Activated CD4-positive, alpha-beta T cell treated with anti-CD3 and anti-CD28 coated beads for 4 hours (primary cell): ENCODE data around the gene TBL3.

Experiments used
- DNase-seq, 2 donors: peaks; one replicate each; pipeline ENCODE4 v3.0.0-alpha.2; 2020

TBL3 gene

DNA sequence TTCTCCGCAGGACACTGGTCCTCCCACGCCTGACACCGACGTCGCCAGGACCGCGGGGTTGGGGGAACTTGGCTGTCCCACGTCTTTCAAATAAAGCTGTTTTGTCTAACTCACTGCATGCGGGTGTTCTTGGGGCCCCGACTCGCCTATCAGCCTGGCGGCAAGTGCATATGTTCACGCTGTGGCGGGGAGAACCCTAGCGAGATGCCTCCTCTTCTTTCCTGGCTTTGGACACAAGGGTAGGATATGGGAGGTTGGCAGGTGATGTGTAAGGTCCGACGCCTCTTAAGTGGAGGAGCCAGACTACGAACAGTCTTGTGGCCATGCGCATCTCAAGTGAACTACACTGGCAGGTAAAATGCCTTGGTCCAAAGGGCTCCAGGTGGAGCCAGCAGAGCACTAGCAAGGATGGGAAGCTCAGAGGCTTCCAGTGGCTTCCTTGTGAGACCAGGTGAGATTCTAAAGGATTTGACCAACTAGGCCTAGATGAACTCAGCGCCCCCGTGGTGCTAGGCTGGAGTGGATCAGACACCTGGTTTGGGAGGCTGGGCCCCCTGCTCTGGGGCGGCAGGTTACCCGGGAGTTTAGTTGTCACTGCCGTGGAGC lies 6.4 kb upstream of the TBL3 start:
- no peak for DNase-seq

- DNase-seq, result no peak
Observed at GRCh38 chr16:1966460-1966859, 5.4 kb upstream of the TBL3 start, which contains the start of gene RNF151. RNF151 (plus strand) TSS chr16:1966856; CDS start chr16:1966882, 26 bp downstream.

GRCh38 chr16:1968146-1968953 lies 3.5 kb upstream of the TBL3 start:
- no peak for DNase-seq

- DNase-seq, result no peak
Observed at GRCh38 chr16:1972490-1972877, 631 bp downstream of the TBL3 start.

- DNase-seq, result no peak
Observed at GRCh38 chr16:1973461-1974156, 1.8 kb downstream of the TBL3 start.

- DNase-seq, result no peak
Observed at GRCh38 chr16:1974157-1975070, 2.6 kb downstream of the TBL3 start.

GRCh38 chr16:1975432-1976215 lies 3.8 kb downstream of the TBL3 start:
- DNase-seq, result no peak

DNA sequence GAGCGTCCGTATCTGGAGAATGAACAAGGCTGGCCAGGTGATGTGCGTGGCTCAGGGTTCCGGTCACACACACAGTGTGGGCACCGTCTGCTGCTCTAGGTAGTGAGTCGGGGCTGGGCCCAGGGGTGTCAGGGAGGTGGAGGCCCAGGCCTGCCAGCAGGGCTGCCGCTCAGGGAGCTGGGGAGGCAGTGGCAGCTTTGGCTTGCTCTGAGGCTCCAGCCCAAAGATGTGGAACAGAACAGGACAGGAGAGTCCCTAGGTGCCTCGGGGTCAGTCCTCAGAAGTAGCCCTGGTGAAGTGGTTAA lies 4.3 kb downstream of the TBL3 start:
- no peak for DNase-seq

GRCh38 chr16:1976951-1977874 lies 5.4 kb downstream of the TBL3 start:
- no peak for DNase-seq

DNA sequence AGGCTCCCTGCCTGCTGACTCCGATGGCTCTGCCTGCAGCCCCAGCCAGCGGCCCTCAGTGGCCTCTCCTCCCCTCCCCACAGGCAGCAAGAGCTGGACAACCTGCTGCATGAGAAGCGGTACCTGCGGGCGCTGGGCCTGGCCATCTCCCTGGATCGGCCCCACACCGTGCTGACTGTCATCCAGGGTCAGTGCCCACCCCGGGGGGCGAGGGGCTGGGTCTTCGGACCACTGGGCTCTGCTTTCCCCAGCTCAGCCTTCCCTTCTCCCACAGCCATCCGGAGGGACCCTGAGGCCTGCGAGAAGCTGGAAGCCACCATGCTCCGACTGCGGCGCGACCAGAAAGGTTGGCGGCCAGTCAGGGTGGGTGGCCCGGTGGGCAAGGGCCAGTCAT lies 6.0 kb downstream of the TBL3 start:
- DNase-seq, result no peak

GRCh38 chr16:1978476-1979120 lies 6.7 kb downstream of the TBL3 start:
- no peak for DNase-seq

GRCh38 chr16:1979271-1980029 lies 7.6 kb downstream of the TBL3 start:
- peak; percentile 60 to 62 for DNase-seq

DNA sequence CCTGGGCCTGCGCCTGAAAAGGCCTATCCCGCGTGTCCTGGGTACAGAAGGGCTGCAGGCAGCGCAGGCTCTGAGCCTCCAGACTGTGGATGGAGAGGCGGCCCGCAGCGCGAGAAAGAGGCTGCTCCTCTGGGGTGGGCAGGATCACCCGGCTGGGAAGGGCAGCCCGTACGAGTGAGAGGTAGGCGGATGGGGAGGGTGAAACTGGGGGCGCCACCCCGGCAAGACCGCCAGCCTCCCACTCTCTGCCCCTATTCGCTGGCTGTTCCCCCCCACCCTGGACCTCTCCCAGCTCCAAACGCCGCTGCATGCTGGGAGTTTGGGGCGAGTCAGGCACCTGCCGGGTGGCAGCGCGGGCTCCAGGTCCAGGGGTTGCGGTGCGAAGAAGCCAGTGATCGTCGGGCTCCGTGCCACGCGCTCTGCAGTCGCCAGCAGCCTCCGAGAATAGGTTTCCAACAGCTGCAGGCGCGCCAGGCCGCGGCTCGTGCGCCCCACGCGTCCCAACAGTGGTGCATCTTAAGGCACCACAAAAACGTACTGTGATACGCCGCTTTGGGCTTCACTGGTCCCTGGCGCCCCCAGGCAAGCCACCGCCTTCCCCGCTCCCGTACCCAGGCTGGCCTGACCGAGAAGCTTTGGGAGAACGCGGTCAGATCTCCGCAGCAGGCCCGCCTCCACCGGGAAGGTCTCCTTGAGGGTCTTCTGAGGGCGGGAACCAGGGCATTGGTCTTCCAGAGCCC lies 8.3 kb downstream of the TBL3 start:
- DNase-seq, result no peak

DNA sequence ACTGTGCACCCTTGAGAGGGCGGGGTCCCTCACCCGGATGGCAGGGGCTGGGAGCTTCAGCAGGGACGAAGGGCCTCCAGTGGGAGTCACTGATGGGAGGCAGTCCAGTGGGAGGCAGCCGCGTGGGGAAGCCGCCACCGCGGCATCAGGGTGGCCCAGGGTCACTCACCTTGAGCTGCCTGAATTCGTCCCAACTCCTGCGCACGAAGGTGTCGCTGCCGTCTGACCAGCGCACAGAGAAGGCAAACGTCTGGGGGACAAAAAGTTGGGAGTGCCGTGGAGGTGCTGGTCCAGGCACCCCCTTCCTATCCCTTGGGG lies 8.9 kb downstream of the TBL3 start:
- no peak for DNase-seq

- DNase-seq, result no peak
Observed at GRCh38 chr16:1981398-1981836, 9.6 kb downstream of the TBL3 start, which contains the start of gene NOXO1. NOXO1 (minus strand) TSS chr16:1981469; CDS start chr16:1981179, 290 bp downstream.

GRCh38 chr16:1982013-1982433 lies 10.2 kb downstream of the TBL3 start:
- DNase-seq, result no peak

DNA sequence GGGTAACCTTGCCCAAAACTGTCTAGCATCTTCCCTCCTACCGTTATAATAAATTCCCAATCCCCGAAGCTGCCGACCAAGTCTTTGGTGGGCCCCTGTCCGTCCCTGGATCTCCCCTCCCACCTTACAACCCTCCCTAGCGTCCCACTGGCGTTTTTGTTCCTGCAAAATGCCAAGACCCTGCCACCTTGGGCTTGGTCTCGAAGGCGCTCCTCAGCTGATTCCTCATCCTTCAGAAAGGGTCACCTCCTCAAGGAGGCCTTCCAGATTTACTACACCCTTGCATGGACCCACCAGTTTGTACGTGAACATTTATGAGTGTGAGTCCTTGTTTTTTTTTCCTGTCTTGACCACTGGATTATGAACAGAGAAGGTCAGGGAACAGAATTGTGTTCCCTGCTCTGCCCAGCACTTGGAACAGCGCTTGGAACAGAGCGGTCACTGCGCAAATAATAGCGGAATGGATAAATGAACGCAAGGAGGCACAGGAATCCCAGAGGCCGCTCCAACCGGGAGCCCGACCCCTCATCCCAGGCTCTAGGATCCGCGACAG lies 11.2 kb downstream of the TBL3 start:
- DNase-seq, result no peak

GRCh38 chr16:1983544-1984346 lies 11.9 kb downstream of the TBL3 start, which contains the start of gene GFER:
GFER (plus strand) TSS chr16:1984193; CDS start chr16:1984219, 26 bp downstream.
- peak; percentile 45 to 66 for DNase-seq
